ENCODE measurements around the gene ADAMTSL3.

DNA sequence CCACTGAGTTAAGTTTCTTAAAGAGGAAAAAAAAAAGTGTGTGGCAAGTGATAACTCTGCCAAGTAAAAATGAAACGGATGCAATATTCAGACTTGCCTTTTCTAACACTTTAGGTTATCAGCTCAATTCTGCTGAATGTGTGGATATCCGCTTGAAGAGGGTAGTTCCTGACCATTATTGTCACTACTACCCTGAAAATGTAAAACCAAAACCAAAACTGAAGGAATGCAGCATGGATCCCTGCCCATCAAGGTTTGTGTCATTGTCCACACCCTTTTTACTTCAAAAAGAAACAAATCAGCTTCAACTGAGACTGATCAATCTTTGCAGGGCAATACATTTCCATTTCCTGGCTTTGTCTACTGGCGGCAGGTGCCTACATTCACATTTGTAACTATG lies 236.1 kb downstream of the ADAMTSL3 start:
- TF ChIP-seq CTCF (IDR thresholded peaks at IDR 0.05) (no peak), EP300 (IDR thresholded peaks at IDR 0.05) (no peak)

Data from sigmoid colon (tissue), 4 donors.